GM12892 (cell line): Measurements from ENCODE around the gene NR2E3.

Experiments
- POLR2A ChIP-seq: IDR thresholded peaks from 2 replicates; pipeline ENCODE4 v1.6.1; 2011; ENCODE audit warnings: low read depth, low read length, control low read depth
- POLR2AphosphoS5 ChIP-seq: IDR thresholded peaks from 2 replicates; pipeline ENCODE4 v1.6.1; 2011; ENCODE audit warnings: low read depth, low read length, control low read depth

GRCh38 chr15:71802770-71803169 lies 7.6 kb upstream of the NR2E3 start:
- TF ChIP-seq POLR2A (no peak), POLR2AphosphoS5 (no peak)
